Epidermal melanocyte (primary cell): ENCODE results near the gene ALG9.

ENCODE experiments used
- DNase-seq: peaks from one replicate; pipeline ENCODE4 v3.0.0; 2011; ENCODE audit warnings: low spot score; ENCODE audit not compliant: insufficient read length

The ALG9 gene

DNA sequence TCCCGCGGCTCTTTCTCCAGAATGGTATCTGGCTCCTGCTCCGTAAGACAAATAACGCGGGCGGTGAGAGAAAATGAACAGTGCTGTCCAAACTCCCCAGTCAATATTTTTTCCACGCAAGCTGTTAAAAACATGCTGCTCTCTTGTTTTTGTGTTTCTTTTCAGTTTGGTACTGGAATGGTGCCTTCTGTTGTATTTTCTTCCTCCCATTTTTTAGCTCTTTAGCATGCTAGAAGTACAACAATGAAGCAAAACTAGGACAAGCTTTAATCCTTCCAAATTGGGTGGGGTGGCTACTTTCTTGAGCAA is 104.6 kb downstream of the ALG9 start:
- DNase-seq: no peak

DNA sequence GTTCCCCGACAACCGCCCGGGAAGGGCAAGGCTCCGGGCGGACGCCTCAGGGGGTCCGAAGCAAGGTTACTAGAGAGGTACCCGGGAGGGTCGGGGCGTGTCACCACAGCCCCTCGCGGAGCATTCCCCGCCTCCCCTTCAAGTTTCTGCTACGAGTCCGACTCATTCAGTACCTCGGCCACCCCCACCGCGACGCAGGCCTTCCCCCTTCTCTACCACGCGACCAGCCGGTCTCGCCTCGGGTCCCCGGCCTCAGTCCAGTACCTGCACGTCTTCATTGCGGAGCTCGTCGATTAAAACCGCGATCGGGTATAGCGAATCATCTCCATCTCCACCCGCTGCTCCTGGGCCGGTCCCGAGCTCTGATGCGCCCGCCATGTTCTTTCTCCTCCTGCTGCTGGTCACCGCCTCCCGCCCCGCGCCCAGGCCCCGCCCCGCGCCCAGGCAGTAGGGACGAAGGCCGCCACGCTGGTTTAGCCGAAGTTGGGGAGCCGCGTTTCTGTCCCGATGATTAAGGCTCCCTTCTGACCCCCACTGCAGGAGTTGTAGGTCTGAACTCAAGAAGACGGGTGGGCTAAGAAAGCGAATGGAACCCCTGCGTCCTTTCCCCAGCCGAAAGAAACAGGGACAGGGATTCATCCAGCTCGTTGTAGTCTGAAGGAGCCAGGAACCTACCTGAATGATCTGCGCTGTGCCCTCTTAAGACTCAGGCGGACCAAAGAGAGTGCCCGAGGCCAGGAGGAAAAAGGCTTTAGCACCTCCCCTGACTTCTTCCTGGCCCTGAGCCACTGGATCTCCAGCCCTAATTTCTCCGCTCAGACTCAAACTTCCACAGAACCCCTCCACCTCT is 105.2 kb downstream of the ALG9 start, which contains the start of gene PPP2R1B:
TSS of gene PPP2R1B (minus strand) at position 406 of the 850 bp plus-strand sequence. CDS start at position 378, 28 bp downstream.
- peak; percentile 91 for DNase-seq

DNA sequence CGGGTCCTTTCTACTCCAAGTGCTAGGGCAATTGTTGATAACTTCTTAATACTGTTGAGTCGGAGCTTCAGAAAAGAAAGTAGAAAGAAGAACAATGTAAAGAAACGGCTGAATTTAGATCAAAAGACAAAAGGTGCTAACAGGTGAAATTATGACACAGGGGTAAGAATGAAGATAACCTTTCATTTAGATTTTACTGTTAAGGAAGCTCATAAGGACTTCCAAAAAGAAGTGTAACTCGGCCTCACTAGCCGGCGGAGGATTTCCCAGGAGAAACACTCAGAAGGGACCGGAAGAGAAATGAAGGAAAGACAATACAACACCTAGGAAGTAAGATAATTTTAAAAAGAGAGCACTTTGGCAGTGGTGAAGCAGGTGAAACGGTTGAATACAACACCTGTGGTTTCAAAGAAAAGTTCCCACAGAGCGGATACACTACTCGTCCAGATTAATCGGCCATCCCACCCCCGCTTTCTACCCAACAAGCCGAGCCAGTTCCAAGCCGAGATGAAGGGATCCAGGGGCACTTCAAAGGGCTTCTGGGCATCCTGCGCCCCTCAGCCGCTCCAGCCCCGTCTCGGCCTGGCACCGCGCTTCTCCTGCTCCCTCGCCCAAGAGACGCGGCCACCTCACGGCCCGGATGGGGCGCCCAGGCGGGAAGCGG is 105.9 kb downstream of the ALG9 start:
- DNase-seq: no peak

DNA sequence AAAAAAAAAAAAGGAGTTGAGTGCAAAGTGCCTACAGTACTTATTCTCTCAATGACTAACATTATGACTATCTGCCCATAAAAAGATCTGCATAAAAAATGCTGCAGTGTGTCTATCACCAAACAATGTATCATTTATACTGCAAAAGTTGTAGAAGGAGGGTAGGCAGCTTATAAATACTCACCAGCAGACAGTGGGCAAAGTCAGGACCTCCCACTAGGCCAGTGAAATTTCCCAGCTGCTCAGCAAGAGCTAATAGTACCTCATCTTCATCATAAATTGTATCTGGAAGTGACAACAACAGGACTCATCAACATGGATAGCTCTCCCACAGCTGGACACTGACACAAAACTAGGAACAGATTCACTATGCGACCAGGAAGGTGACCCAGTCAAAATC is 106.8 kb downstream of the ALG9 start:
- peak; percentile 82 for DNase-seq

DNA sequence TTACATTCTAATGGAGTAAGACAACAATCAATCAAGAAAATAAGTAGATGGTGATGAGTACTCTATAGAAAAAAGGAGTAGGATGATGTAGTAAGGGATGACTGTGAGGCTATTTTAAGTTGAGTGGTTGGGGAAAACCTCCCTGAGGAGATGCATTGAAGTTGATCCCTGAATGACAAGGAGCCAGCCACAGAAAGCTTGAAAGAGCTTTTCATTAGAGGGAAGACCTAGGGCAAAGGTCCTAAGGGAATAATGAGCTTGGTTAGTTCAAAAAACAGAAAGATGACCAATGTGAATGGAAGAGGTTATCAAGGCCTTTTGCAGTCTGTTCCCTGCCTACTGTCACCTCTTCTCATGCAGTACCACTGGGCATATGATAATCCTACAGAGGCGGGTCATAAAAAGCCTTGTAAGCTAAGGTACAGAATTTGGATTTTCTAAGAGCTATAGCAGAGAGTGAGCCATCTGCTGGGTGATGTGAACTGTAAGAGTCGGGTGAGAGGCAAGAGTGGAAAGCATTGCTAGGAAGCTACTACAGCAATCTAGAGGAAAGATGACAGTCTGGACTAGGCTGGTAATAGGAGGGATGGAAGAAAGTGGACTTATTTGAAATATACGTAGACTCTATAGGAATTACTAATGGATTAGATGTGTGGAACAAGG is 108.3 kb downstream of the ALG9 start:
- DNase-seq: no peak

DNA sequence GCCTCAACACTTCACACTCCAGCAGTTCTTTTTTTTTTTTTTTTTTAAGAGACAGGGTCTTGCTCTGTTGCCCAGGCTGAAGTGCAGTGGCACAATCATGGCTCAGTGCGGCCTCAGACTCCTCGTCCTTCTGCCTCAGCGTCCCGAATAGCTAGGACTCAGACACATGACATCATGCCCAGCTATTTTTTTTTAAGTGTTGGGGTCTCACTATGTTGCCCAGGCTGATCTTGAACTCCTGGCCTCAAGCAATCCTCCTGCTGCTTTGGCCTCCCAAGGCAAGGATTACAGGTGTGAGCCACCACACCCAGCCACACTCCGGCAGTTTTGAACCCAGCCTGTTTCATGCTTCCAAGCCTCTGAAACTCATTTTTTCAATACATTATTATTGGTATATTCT is 108.9 kb downstream of the ALG9 start:
- DNase-seq: no peak

DNA sequence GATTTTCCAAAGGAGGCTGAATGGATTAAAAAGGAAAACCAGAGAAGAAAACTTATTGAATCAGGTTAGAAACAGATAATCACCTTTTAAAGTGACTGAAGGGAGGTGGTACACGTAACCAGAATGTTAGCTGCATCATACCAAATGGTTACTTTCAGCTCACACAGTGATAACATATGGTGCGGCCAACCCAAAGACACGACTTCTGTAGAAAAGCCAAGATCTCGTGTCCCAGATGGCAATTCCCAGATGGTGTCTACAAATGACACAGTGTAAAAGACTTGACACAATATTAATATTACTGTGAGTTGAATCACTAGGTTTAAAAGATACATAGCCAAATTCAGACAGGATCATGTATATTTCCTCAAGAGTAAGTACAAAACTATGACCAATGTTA is 110.3 kb downstream of the ALG9 start:
- DNase-seq: no peak

DNA sequence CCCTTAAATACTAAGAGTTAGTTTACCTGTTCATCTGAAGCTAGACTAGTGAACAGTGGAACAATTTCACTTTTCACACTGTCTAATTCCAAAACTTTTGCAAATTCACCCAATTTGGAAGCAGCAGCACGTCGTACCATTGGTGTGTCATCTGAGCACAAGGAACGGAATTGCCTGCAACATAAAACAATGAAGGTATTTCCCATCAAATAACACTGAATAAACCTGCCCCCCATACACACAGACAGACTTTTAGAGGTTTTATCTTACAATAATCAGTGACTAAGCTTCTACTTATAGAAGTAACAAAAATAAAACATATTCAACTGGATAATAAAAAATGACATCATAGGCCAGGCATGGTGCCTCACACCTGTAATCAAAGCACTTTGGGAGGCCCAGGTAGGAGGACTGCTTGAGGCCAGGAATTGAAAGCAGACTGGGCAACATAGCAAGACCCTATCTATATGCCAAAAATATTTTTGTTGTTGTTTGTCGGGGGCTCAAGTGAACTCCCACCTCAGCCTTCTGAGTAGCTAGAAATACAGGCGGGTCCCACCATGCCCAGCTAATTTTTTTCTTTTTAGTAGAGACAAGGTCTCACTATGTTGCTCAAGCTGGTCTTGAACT is 111.5 kb downstream of the ALG9 start:
- DNase-seq: no peak

DNA sequence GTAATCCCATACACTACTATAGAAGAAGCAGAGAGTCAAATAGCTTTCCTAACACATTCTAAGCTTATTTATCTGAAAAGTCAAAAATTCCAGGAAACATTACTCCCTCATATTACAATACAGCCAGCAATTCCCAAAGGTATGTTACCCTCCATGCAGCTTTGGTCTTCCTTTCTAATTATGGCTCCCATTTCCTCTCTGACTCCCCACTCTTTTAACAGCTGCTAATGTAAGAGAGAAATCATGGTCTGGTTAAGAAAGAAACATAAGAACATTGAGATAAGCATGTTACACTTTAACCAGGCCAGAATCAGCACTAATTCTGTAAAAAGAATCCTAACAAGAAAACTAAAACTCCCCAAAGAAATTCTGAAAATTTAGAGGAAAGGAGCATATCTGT is 112.0 kb downstream of the ALG9 start:
- no peak for DNase-seq

DNA sequence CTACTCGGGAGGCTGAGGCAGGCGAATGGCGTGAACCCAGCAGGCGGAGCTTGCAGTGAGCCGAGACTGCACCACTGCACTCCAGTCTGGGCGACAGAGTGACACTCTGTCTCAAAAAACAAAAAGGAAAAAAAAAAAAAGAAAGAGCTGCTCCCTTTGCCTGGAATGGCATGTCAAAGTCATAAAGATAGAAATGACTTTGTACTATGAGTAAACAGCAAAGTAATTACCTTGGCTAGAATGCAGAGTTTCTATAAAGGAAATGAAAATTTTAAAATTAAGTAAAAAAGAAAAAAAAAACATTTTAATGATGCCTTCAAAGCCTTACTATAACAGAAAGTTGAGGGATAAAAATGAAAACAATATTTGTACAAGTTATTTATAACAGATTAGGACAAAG is 115.3 kb downstream of the ALG9 start:
- no peak for DNase-seq

DNA sequence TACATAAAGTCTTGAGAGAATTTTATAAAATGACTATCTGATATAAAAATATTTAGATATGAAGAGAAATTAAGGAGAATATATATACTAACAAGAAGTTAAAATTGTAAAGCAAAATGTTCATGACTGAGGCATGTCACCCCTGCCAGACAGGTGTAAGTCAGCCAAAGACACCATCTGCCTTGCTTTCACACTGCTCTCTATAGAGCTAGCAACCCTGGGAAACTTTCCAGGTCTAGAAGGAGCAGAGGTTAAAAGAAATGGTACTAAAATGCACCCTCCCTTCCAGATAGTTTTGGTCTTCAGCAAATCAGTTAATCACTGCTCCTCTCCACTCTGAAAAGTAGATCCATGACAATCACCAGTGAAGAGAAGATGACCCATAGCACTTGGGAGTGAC is 121.7 kb downstream of the ALG9 start:
- no peak for DNase-seq

DNA sequence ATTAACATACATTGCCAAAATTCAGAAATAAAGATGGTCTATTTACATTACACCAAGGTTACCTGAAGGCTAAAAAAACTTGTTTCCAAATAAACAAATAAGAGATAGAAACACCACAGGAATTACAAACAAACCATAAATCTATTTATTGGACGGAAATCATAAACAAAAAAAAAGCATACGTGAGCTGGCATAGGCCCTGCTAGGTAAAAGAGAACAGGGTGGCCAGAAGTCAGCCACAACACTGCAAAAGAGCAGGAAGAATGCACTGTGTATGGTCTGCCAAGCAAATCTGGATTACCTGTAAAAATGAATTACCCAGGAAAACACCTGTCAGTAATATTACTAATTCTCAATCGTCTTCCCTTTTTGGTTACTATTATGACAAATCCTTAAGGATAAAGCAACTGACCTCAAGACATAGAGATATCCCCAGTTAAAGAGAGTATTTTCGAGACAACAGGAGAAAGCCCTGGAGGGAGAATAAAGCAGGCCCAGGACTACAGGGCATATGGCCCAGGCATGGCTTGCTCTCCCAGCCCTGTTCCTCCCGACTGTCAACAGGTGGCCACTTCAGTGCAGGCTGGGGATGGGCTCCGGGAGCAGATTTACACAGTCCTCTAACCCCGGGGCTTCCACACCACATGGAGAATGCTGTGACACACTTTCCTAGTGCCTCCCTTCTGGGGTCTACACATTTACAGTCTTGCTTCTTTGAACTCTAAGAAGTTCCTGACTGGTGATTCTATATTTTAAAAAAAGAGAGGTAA is 123.2 kb downstream of the ALG9 start:
- no peak for DNase-seq

DNA sequence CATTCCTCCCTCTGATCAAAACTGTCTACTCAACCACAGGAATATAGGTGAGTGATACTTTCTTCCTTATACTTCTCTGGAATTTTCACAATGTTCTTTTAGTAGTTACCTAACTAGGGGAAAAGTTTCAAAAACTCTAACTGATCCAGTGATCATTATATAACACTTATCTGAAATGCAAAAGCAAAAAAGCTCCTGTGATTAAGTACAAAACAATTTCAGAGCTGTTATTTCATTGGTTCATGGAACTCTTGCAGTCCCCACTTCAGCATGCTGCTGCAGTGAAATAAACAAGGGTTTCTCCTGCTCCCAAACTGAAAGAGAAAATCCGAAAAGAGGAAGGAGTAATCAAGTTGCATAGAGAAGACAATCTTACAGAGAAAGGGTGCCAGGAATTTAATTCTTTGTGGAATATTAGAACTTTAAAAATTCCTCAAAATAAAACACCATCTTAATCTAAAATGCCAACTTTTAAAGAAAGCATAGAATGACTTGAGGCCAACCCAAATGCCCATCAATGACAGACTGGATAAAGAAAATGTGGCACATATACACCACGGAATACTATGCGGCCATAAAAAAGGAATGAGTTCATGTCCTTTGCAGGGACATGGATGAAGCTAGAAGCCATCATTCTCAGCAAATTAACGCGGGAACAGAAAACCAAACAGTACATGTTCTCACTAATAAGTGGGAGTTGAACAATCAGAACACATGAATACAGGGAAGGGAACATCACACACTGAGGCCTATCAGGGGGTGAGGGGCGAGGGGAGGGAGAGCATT is 125.5 kb downstream of the ALG9 start:
- DNase-seq: no peak

DNA sequence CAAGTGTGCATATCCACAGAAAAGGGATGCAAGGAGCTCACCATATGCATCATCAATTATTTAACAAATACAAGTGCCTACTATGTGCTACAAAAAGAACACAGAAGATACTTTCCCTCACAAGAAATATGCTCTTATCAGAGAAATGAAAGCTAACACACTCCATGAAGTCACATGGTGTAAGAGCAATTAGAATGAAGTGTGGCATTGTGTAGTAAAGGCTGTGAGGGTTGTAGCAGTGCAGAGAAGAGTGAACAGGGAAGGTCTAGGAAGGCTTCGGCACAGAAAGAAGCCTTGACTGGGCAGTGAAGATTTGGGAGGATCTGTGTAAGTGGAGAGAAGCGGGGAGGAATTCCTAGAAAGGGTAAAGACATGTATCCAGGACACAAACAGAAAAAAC is 127.7 kb downstream of the ALG9 start:
- no peak for DNase-seq

DNA sequence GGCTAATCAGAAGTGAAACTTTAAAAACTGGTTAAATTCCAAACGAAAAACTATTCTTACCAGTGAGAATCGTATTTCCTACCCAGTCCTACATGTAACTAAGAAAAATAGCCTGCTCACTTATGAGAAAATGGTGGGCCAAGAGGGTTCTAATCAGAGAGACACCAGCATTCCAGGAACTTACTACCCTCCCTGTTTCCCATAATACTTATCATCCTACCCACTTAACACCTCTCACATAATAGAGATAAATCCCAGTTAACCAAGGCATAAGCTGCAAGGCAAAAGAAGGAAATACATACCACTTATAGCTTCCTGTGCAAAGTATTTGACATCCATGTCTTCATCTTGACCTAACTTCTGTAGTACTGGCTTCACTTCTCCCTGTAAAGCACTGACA is 129.6 kb downstream of the ALG9 start:
- no peak for DNase-seq

DNA sequence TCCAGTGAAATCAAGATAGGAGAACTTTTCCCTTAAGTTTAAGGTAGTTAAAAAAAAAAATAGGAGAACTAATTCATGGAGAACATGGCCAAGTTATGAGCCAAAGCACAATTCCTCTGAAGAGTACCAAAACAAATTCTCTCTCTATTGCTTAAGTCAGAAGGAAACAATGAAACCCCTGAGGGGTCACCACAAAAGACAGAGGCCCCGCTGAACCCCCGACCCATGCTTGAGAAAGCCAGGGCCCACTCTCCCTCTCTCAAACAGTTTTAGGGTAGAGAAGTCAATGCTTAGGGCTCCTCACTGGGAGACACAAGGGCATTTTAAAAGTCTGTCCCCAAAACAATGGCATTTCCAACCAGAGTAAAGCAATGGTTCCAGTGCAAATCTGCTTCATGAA is 132.1 kb downstream of the ALG9 start:
- DNase-seq: no peak

DNA sequence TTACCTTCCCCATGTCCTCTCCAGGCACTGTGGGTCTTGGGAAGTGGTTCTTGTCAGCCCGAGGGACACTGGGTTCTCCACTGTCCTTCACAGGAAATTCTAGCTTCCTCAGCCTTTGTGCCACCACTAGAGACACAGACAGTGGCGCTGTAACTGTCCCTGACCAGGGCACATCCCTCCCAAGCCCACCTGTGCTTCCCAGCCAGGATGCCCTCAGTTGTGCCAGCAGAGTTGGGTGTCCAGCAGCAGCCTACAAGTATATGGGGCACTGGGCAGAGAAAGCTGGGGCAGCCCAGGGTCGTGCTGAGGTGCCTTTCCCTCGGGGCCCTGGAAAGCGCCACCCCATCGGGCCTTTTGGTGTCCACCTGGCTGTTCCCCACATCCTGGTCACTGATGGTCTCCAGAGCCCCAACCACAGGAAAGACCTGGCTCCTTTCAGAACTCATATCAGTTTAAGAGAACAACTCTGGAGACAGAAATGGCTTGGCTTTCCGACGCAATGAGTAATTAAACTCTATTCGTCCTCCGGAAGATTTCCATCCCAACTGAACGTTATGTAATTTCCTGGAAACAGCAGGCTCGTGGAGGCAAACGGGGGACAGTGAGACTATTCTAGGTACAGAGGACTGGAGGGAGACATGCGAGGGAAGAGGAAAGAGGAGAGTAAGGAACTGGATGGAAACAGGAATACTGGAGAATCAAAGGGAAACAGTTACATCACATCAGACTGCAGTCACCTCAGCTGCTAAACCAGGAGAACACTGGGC is 133.8 kb downstream of the ALG9 start:
- DNase-seq: no peak

DNA sequence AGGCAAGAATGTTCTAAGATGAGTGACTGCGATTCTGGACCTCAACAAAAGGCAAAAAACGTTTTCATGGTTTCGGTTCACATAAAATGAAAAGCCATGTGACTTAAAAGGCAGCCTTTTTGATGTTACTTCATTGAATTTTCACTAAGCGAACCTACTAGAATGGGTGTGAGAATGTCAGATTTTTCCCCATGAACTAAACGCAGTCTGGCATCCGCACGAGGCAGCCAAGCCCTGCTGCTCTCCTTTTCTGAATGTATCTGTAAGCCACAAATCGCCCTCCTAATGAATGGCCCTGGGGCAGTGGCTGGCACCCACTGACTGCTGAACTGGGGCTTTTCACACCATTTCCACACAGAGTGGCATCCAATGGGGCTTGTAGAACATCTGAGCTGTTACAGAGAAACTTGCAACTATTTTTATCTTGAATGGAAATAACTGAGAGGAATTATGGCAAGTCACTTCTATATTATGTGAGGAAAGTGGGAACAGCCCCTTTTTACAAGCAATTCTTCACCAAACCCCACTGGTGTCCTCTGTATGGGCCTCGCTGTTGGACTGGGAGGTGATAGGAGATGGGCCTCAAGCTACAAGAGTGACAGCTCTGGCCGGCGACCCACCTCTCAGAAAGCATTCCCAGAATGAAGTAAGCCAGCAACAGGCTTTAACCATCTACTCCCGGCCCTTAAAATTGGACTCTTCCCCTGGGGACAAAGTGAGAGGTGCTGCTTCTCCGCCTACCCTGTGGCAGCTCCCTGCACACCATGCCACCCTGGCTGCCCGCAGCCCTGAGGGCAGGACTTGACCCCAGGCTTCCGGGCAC is 134.5 kb downstream of the ALG9 start:
- no peak for DNase-seq
